Measurements from ENCODE around the gene GNGT1.

GNGT1 gene

GRCh38 chr7:93938293-93938692 is 31.9 kb downstream of the GNGT1 start:
- DNase-seq (ENCODE audit: low read depth in 2 of 3, low spot score in 1 of 3): no peak

GRCh38 chr7:93941945-93942344 is 35.6 kb downstream of the GNGT1 start:
- no peak for DNase-seq (ENCODE audit: low read depth in 2 of 3, low spot score in 1 of 3)

DNA sequence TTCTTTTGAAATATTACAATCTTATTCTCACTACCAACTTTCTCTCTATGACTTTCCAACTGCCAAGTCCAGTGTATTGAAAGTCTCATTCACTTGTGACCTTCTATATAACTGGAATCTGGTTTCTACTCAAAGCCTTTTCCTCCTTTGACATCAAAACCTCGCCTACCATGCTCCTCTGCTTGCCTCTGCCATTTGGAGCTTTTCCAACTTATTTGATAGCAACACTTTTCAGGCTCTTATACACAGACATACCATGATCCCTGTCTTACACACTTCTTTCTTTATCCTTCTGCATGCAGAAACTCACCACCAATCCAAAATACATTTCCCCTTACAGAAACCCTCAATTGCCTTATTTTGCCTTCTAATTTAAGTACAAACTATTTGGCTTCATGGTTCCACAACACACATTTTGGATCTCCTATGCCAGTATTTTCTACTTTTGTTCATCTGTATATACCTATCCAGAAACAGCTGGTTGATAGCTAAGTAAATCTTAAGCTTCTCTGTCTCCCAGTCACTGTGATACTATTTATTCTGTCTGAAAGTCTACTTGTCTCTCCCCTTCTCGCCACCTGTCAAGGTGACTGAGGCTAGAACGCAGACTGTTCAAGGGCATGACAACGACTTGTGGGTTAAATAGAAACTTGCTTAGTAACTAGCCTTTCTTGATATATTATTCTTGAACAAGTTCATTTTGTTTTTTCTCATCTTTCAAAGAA is 37.6 kb downstream of the GNGT1 start:
- no peak for DNase-seq (ENCODE audit: low read depth in 2 of 3, low spot score in 1 of 3)

DNA sequence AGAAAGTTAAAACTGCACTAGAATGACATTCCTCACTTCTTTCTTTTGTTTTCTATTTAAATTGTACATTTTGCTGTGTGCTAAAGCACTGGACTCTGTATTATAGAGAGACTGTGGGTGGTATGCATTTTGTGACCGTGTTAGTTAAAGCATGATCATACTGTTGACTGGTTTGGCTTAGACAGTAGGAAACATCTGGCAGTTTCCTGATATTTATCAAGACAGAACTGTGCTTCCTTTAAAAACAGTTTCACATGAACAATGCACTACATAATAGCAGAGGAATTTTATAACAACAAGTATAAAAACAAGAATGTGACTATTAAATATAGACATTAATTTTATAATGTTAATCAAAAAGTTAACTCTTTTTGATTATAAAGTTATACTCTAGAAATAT is 38.3 kb downstream of the GNGT1 start:
- no peak for DNase-seq (ENCODE audit: low read depth in 2 of 3, low spot score in 1 of 3)

DNA sequence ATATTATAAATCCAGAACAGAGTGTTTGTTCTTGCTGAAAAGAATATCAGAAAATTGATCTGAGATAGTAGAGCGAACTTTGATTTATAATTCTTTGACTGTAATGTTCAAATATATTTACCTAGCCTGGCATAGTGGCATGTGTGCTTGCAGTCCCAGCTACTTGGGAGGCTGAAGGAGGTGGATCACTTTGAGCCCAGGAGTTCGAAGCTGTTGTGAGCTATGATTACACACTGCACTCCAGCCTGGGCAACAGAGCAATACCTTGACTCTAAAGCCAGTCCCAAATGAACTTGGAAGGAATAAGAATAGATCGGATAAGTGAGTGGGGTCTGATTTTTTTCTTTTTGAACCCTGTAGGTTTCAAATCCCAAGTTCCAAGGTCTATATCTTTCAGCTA is 38.7 kb downstream of the GNGT1 start:
- no peak for DNase-seq (ENCODE audit: low read depth in 2 of 3, low spot score in 1 of 3)

DNA sequence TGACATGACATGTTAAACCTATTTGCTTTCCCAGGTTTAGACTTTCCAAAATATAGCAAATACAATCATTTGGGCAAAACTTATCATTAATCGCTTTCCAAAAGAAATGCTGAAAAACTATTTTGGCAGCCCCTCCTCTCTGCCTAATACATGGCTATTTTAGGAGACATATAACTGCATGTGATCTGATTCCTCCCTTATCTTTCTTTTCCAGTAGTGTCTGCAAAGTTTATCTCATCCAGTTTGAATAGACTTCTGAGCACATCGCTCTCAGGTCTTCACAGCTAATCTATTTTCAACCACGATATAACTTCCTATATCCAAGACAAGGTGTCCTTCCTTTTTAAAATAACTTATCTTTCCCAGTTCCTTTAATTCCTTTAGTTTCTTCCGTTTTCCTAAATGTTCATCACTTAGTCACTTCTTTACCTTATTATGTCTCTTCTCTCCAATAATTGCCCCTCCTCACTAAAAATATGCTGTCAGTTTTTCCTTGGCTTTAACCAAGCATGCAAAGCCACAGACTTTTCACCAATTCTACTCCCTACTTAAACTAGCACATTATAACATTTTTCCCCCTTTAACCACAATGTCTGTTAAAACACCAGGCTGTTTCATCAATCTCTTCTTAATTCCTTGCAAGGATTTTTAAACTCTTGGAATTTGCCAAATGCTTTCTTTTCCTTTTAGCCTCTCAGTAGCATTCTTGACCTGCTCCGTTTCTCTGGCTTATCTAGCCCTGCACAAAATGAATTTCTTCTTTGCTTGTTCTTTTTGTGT is 39.6 kb downstream of the GNGT1 start:
- DNase-seq (ENCODE audit: low read depth in 2 of 3, low spot score in 1 of 3): no peak

GRCh38 chr7:93948106-93948505 is 41.7 kb downstream of the GNGT1 start:
- DNase-seq (ENCODE audit: low read depth in 2 of 3, low spot score in 1 of 3): no peak

DNA sequence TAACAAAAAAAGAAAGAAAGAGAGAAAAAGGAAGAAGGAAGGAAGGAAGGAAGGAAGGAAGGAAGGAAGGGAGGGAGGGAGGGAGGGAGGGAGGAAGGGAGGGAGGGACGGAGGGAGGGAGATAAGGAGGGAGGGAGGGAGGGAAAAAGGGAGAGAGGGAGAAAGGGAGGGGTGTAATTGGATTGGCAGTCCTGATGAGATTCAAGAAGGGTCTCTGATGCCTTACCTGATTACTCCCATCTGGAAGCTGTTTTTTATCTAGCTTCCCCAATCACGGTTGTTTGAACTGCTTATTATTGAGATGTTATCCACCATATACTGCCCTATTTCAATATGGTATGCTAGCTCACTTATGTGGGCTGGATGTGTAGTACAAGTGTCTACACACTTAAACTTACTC is 42.5 kb downstream of the GNGT1 start:
- no peak for DNase-seq (ENCODE audit: low read depth in 2 of 3, low spot score in 1 of 3)

GRCh38 chr7:93949423-93949822 is 43.1 kb downstream of the GNGT1 start:
- DNase-seq (ENCODE audit: low read depth in 2 of 3, low spot score in 1 of 3): no peak

DNA sequence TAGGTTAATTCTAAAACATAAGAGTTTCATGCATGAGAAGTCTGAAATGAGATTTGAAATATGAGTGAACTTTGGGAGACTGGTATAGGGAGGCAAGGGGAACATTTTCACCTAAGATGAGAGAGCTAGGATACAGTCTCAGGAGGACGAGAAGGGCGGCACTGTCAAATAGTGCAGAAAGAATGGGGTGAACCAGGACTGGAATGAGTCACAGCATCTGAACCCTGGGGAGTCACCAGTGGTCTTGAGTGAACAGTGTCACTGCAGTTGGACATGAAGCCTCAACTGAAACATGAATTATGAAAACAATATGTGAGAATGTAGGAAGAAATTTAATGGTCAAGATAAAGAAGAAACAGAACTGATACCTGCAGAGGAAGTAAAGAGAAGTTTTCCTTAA is 48.9 kb downstream of the GNGT1 start:
- DNase-seq (ENCODE audit: low read depth in 2 of 3, low spot score in 1 of 3): no peak

DNA sequence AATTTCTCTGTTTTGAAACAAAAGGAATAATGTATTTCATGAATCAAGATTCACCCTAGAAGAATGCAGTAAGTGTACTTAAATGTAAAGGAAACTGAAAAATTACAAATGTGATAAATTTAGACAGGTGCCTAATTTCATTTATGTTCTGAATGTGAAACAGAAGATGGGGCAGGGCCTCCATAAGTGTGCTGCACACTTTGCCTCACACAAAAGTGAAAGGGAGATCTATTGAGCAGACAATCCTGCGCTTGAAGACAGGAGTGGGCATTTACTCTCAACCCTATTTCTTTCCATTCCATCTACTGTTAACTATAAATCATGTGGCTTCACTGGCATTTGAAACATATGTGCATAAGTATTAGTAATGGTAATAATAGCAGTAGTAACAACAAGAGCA is 51.4 kb downstream of the GNGT1 start:
- DNase-seq (ENCODE audit: low read depth in 2 of 3, low spot score in 1 of 3): no peak

DNA sequence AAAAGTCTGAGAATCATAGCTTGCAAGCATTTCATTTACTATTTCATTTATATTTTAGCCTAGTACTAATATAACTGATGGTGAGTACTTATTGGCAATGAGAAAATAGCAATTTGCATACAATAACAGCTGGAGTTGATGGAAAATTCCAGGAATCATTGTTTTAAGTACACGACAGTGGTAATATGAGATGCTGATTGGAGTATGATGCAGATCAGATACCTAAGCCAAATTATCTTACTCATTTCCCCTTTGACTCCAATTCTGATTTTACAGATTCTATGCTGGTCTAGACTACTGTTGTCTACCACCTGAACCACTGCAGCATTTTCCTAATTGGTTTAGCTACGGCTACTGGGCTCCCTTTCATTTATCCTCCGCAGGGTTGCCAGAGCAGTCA is 51.8 kb downstream of the GNGT1 start:
- DNase-seq (ENCODE audit: low read depth in 2 of 3, low spot score in 1 of 3): no peak

GRCh38 chr7:93958651-93959050 is 52.3 kb downstream of the GNGT1 start:
- DNase-seq (ENCODE audit: low read depth in 2 of 3, low spot score in 1 of 3): no peak

Data from stimulated activated CD4-positive, alpha-beta T cell treated with anti-CD3 and anti-CD28 coated beads, Interleukin-12 subunit alpha, Interleukin-12 subunit beta, amount 100 ng/mL, for 48 hours (primary cell).